Measurements from ENCODE around the gene LYZL1.
"Not testable (repeated sequence)": the region's sequence is repeated elsewhere in the genome, so short reads cannot be mapped to it uniquely, and the experiment has no call there.

The LYZL1 gene

DNA sequence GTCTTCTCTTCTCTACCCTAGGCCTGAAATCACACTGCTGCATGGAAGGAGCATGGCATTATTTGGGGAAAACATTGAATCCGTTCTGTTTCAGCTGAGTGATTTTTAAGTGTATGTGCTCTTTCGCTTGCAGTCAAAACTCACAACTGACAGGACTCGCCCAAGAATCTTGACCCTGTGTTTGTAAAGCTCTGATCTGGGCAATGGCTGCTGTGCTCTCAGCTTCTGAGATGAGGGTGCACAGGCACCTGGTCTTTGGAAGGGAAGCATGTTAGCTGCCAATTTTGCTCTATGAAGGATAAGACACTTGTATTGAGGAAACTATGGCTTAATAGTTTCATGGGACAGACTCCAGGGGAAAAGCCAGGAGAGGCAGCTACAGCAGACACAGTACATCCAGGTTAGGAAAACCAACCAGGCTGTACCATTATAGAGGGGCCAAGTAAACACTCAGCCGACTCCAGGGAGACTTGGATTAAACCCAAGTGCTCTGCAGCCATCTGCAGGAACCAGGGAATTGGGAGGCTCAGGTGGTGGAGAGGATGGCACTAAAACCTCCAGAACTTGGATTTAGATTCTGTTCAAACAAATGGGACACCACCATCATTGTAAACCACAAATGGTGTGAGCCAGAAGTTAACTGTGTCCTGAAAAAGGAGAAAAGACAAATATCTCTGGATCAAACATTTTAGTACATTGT lies 43.3 kb downstream of the LYZL1 start:
- no peak for DNase-seq (ENCODE audit: low spot score)

DNA sequence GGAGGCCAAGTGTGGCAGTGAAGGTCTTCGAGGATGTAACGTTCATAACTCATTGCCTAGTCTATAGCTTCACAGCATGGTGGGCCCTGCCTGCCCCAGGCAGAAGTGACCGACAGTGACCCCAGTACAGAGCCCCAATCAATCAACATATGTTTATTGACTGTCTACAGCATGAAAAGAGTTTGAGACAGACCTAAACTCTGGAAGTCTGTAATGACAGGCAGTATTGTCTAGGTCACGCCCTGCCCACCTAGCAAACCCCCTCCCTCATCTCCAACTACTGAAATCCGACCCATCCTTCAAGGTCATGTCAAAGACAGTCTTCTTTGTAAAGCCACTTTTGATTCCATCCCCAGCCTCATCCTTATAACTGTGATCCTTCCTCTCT lies 43.9 kb downstream of the LYZL1 start:
- no peak for DNase-seq (ENCODE audit: low spot score)

DNA sequence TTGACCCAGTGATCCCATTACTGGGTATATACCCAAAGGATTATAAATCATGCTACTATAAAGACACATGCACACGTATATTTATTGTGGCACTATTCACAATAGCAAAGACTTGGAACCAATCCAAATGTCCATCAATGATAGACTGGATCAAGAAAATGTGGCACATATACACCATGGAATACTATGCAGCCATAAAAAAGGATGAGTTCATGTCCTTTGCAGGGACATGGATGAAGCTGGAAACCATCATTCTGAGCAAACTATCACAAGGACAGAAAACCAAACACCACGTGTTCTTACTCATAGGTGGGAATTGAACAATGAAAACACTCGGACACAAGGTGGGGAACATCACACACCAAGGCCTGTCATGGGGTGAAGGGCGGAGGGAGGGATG lies 48.7 kb downstream of the LYZL1 start:
- DNase-seq (ENCODE audit: low spot score): not testable (repeated sequence)

DNA sequence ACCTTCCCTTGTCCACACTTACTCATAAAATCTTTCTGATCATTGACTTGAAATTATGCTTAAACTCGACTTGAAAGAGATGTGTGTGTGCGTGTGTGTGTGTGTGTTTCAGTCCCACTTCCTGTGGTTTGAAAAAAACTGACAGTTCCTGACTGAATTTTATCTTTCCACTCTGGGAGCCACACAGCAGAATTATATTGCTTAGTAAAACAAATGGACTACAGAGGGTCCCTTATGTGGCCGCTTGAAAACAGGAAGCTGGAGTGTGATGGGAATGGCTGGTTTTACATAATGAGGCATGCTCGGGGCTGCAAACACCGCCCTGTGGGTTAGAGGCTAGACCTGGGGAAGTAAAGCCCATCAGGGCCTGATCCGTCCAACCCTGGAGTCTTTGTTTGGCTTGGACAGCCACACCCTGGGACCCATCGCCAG lies 54.8 kb downstream of the LYZL1 start:
- DNase-seq (ENCODE audit: low spot score): no peak

DNA sequence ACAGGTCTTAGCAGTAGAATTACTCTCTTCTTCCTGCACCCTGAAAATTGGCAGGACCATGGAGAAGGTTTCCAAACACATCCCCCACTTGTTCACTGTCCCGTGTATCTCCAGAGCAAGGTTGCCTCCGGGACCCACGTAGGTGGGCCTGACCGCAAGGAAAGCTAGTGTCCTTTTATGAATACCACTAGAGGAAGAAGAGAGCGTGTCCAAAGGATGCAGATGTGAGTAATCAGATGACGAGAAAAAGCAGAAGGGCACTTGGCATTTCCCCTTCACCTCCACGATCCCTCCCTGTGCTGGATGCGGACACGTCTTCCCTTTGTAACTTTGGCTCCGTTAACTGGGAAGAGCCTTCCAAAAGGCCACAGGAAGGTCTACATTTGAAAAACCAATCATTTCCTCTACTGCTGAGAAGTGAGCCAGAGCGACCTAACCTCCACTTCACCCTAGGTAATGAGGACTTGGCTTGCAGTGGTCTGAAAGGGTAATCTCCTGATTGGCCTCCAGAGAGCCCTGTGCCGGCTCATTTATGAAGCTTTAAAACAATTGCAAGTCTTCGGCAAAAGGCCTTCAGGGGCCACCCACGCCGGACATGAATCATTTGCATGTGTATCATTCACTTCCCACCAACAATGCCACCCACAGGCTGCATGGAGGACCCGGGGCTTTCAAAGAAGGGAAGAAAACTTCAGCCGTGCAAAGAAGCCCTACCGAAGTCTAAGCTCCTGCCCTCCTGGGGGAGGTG lies 55.4 kb downstream of the LYZL1 start:
- no peak for DNase-seq (ENCODE audit: low spot score)

DNA sequence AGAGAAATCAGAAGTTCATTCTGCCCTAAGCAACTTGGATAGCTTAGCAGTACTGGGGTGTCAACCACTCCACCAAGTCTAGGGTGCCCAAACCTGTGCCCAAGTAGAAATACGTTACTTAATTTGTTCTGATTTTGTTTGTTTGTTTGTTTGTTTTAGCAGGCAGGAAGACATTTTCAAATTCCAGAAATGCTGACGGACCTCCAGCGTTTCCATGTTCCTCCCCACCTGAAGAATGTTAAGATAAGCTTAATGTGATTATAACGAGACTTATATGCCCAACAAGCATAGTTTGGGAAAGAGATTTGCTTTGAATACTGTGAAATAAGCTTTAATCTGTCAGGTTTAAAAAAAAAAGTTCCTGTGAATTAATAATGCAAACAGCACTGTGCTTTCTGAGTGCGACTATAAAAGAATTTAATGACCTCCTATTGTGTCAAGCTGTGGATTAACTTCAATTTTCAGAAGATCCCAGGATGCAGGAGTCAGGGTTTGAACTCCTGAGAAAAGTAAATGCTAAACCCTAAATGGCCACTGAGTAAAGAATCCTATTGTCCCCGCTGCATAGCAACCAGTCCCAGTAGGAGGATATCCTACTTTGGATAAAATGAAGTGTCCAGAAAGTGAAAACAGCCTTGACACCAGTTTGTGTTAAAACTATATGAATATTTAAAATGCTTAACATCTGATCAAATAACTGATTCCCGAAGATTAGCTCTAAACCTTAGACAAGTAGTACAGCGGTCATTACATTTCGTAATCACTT lies 56.5 kb downstream of the LYZL1 start:
- DNase-seq (ENCODE audit: low spot score): no peak

DNA sequence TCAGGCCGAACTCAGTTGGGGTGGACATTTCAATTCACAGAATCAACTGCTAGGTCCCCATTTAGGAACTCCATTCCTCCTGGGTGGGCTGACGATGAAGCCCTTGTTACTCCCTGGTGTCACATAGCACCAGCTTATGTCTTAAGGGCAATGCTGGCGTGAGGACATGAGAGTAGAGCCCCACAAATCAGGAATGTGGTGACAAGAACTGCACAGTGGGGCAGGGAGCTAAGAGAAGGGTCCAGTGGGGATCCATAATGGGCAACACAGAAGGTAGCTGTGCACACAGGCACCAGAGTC lies 57.0 kb downstream of the LYZL1 start:
- no peak for DNase-seq (ENCODE audit: low spot score)

DNA sequence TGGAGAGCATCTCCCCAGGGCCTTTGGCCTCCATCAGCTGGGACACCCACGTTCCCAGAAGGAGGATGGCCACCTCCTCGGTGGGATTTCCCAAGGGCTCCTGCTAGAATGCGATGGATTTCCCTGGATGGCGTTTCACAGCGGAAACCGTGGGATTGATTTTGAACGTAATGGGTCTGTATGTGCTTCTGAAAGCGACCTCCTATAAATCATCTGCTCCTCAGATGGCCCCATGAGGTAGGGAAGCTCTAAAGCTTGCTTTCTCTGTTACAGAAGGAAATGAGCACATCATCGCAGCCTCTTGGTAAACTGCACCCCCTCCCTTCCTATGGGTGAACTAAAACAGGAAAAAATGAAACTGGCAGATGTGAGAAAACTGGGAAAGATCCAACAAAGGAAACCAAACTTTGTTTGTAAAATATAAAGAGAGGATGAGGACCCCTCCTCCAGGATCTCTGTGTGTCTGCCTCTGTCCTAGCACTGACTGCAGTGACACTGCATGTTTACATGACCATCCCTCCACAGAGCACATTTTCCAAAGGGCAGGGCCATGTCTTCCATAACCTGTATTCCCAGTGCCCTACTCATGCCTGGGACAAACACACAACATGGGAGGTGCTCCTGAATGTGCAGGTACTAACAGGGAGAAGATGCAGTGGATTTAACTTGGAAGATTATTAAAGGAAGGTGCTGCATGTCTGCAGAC lies 57.6 kb downstream of the LYZL1 start:
- no peak for DNase-seq (ENCODE audit: low spot score)

DNA sequence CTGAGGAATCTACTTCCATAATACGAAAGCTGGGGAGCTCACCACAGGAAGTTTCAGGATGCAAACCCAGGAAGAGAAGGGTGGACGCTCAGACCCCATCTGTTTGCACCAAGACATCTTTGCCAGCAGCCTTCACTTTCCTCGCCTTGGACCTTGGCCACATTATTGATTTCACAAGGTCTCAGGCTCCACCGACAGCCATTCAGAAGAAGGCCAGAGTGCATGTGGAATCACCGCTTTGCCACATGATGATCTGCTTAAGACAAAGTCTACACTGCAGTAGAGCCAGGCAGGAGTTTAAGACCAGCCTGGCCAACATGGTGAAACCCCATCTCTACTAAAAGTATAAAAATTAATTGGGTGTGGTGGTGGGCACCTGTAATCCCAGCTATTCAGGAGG lies 60.0 kb downstream of the LYZL1 start:
- DNase-seq (ENCODE audit: low spot score): no peak

DNA sequence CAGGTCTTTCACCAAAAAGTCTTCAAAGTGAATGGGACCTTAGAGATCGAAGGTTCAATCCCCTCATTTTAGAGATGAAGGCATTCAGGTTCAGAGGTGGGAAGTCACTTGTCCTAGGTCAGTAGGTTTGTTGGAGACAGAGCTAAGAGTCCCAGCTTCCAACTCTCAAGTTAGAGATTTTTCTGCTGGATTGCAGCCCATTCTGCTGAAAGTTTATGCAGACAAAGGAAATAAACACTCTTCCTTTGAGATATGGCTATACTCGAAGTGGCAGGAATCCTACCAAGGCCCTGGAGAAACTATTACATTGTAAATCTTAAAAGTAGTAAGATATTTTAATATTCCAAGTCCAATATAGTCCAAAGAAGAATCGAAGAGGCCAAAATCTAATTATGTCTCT lies 64.4 kb downstream of the LYZL1 start:
- DNase-seq (ENCODE audit: low spot score): no peak

DNA sequence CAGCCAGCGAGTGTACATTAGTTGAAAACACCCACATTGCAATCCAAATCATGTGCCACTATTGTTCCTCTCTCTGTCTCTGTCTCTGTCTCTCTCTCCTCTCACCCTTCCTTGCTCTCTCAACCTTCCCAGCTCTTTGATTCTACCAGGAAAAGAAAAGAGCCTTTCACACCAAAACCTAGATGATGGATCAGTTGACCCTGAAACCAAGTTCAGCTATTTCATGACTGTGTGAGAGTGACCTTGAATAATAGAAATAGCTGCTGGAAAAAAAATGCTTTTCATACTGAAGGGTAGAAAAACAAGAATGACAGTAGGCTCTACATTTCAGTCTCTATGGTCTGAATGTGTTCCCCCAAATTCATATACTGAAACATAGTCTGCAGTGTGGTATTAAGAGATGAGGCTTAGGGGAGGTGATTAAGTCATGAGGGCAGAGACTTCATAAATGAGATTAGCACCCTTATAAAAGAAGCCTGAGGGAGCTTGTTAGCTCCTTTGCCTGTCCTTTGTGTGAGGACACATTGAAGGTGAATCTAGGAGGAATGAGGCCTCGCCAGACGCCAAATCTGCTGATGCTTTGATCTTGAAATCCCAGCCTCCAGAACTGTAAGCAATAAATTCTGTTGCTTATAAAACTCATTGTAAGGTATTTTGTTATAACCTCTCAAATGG lies 65.2 kb downstream of the LYZL1 start:
- DNase-seq (ENCODE audit: low spot score): no peak

DNA sequence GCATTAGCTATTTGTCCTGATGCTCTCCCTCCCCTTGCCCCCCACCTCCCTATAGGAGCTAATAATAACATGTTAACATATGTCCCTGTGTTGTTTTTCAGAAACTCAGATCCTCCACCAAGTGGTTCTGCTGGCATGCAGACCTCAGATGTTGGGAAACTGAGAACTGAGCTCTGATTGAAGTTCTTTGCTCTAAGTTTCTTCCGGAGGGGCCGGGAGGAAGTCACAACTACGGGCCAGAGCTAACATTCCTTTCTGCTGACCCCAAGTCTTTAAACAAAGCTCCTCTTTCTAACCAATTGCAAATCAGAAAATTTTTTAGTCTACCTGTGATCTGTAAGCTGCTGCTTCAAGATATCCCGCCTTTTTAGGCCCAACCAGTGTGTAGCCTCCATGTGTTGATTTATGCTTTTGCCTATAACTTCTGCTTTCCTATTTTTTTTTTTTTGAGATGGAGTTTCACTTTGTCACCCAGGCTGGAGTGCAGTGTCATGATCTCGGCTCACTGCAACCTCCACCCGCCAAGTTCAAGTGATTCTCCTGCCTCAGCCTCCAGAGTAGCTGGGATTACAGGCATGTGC lies 66.6 kb downstream of the LYZL1 start:
- DNase-seq (ENCODE audit: low spot score): no peak

DNA sequence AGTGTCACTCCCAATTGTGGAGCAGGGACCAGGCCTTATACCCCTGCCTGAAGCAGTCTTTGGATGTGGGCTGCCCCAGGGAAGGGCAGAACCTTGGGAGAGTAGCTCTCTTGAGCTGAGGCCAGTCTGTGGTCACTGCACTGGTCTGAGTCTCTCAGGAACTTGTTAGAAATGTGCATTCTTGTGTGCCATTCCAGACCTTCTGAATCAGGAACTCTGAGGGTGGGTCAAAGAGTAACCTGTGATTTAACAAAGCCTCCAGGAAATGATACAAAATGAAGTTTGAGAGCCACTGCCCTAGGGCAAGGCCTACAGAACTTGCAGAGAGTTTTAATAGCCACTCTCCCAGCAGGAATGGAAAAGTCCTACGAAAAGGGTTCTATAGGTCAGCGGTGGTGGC lies 68.1 kb downstream of the LYZL1 start:
- no peak for DNase-seq (ENCODE audit: low spot score)

DNA sequence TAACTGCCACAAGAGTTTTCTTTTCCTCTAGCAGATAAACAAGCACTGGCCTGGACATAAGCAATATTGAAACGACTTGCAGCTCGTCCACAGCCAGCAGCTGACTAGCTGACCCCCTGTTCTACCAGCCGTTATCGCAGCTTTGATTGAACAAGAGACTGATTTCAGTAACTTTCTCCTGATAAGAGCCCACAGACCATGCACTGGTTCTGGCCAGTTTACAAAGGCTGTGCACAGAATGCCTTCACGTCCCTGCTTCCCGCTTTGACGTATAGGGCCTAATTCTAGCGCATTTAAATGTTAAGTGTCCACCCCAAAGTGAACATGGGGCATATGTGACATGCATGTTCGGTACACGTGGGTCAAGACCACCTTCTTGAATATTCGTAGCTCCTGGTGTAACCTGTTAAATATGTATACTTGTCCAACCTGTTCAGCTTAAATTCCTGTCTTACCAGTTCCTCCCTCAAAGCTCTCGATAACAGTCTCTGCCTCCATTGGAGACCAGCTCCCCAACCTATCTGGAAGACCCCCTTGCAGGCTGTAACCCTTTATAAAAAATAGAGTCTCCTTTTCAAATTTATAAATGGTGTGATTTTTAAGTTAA lies 69.2 kb downstream of the LYZL1 start:
- DNase-seq (ENCODE audit: low spot score): no peak

DNA sequence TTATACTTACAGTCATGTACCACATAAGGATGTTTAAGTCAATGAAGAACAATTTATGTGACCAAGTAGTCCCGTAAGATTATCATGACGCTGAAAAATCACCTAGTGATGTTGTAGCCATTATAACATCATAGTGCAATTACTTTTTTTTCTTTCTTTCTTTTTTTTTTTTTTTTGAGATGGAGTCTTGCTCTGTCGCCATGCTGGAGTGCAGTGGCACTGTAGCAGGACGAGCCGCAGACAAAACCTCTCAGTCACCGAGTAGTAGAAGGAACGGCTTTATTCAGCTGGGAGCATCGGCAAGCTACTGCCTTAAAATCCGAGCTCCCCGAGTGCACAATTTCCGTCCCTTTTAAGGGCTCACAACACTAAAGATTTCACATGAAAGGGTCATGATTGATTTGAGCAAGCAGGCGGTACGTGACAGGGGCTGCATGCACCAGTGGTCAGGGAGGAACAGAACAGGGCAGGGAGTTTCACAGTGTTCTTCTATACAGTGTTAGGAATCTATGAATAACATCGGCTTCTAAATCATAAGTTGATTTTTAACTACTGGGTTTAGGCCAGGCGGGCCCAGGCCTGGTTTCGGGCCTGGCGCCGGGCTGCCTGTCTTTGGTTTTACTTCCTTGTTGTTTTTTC lies 71.5 kb downstream of the LYZL1 start:
- DNase-seq (ENCODE audit: low spot score): not testable (repeated sequence)
